K562 (cell line): Measurements from ENCODE around the gene DNASE1L2. TPM values are rescaled to one million over a fixed set of nuclear protein-coding genes. Genes with fewer than 3 reads are reported as not detected.

Experiments used
- ATAC-seq: fragments of 200-7000 bp; cut with Tn5 transposase; 3 replicates; pipeline ENCODE4 v1.9.1; 2020; ENCODE audit warnings: moderate library complexity
- BruUV-seq: library from RNA; stranded (reverse); fragments of 400-500 nt; replicated peaks from 2 replicates; lab custom pipeline; 2021; lab: Mats Ljungman, UMichigan
- CTCF ChIA-PET: fragments of 300-600 bp; formaldehyde crosslinking; extraction: SDS; loops from one replicate; lab custom pipeline; 2021; ENCODE audit warnings: low intra/inter-chr PET ratio; lab: Yijun Ruan, JAX
- POLR2A ChIA-PET: fragments of 300-600, 350-650 bp; sonication (Branson Sonifier 250); formaldehyde crosslinking; extraction: SDS; loops from one replicate; lab custom pipeline; 2021; ENCODE audit warnings: antibody characterized with exemption, inconsistent platforms; lab: Yijun Ruan, JAX
- DNase-seq, 4 experiments: peaks; one replicate each; pipeline versions ENCODE4 v3.0.0 to v3.0.0-alpha.2; 2011 to 2018; ENCODE audit warnings: low spot score in 3 of 4, mixed read lengths in 3 of 4; ENCODE audit errors: extremely low read depth in 1 of 4
- FAIRE-seq: peaks from 2 replicates; lab custom pipeline; 2011; peaks lifted over from hg19 to GRCh38; lab: Jason Lieb, UNC
- H2AFZ ChIP-seq: 2 replicates; pipeline ENCODE4 v1.6.0; 2011; ENCODE audit warnings: low read depth, low read length, control low read depth, inconsistent platforms
- H3K27ac ChIP-seq: fragments of 200-600 bp; 3 replicates; pipeline ENCODE4 v1.8.0; 2011; ENCODE audit warnings: low read depth, mild to moderate bottlenecking, control low read depth, inconsistent platforms, low read length, moderate library complexity, mixed read lengths; ENCODE audit errors: extremely low read depth
- H3K27me3 ChIP-seq, 2 experiments: fragments of 300-600 bp in 1 of 2; 2 replicates in 1 of 2; 3 replicates in 1 of 2; pipeline versions ENCODE4 v1.6.0 to v1.8.0; 2011; ENCODE audit warnings: inconsistent platforms in 2 of 2, low read length in 2 of 2, mild to moderate bottlenecking in 1 of 2, mixed read lengths in 1 of 2, moderate library complexity in 1 of 2; ENCODE audit not compliant: control insufficient read depth in 2 of 2, insufficient read depth in 2 of 2
- H3K36me3 ChIP-seq: fragments of 300-600 bp; 3 replicates; pipeline ENCODE4 v1.8.0; 2011; ENCODE audit warnings: mild to moderate bottlenecking, low read length, inconsistent platforms; ENCODE audit not compliant: control insufficient read depth, insufficient read depth
- H3K4me1 ChIP-seq, 2 experiments: fragments of 200-600 bp in 1 of 2; replicated peaks in 1 of 2; 2 replicates in 1 of 2; 3 replicates in 1 of 2; pipeline versions ENCODE4 v1.5.1 to v1.8.0; 2011; ENCODE audit warnings: inconsistent platforms in 2 of 2, low read length in 2 of 2, mild to moderate bottlenecking in 1 of 2, mixed read lengths in 1 of 2, moderate library complexity in 1 of 2; ENCODE audit not compliant: control insufficient read depth in 2 of 2, insufficient read depth in 2 of 2
- H3K4me2 ChIP-seq: 2 replicates; pipeline ENCODE4 v1.6.1; 2011; ENCODE audit warnings: low read length, control low read depth, inconsistent platforms, mixed read lengths; ENCODE audit not compliant: insufficient read depth
- H3K4me3 ChIP-seq: fragments of 200-600 bp; sonication (generic), shearing (Covaris generic); 2 replicates; pipeline ENCODE4 v1.5.1; 2016; ENCODE audit warnings: control low read depth, inconsistent platforms
- H3K79me2 ChIP-seq: fragments of 200-600 bp; 3 replicates; pipeline ENCODE4 v1.8.0; 2011; ENCODE audit warnings: low read length, inconsistent platforms; ENCODE audit not compliant: control insufficient read depth, insufficient read depth
- H3K9ac ChIP-seq, 2 experiments: 2 replicates each; pipeline versions ENCODE4 v1.6.0 to v1.6.1; 2011; ENCODE audit warnings: low read depth in 2 of 2, low read length in 2 of 2, control low read depth in 1 of 2, inconsistent platforms in 1 of 2, mild to moderate bottlenecking in 1 of 2, mixed read lengths in 1 of 2; ENCODE audit not compliant: insufficient read depth in 1 of 2
- H3K9me1 ChIP-seq: one replicate; pipeline ENCODE4 v1.6.0; 2011; ENCODE audit warnings: inconsistent platforms, mild to moderate bottlenecking, low read length, moderate library complexity; ENCODE audit not compliant: control insufficient read depth, insufficient read depth
- H3K9me3 ChIP-seq: replicated peaks from 2 replicates; pipeline ENCODE4 v1.5.1; 2011; ENCODE audit warnings: low read depth, low read length, inconsistent platforms; ENCODE audit not compliant: control insufficient read depth, insufficient read depth
- H4K20me1 ChIP-seq: replicated peaks from 2 replicates; pipeline ENCODE4 v1.6.1; 2011; ENCODE audit warnings: low read length, inconsistent platforms, mixed read lengths; ENCODE audit not compliant: control insufficient read depth, insufficient read depth
- COPS2 ChIP-seq: fragments of 450-650 bp; conservative IDR thresholded peaks from 2 replicates; pipeline ENCODE4 v1.6.1; 2016; ENCODE audit warnings: mild to moderate bottlenecking, moderate library complexity
- DPF2 ChIP-seq: fragments of 450-650 bp; IDR thresholded peaks from 2 replicates; pipeline ENCODE4 v1.6.1; 2016
- ESRRA ChIP-seq: fragments of 450-650 bp; IDR thresholded peaks from 2 replicates; pipeline ENCODE4 v1.6.1; 2014; ENCODE audit warnings: low read depth, mild to moderate bottlenecking, moderate library complexity, borderline replicate concordance
- MXI1 ChIP-seq: IDR thresholded peaks from 2 replicates; pipeline ENCODE4 v1.6.1; 2011; ENCODE audit warnings: low read depth, mild to moderate bottlenecking, improper control_type of control experiment, low read length
- RAD21 ChIP-seq, 2 experiments: fragments of 250-450 bp in 1 of 2; fragments of 450-650 bp in 1 of 2; sonication (Bioruptor Pico) in 1 of 2; formaldehyde crosslinking in 1 of 2; IDR thresholded peaks in 1 of 2; conservative IDR thresholded peaks in 1 of 2; 2 replicates each; pipeline versions ENCODE4 v1.4.0 to v1.8.0; 2020 to 2022; ENCODE audit warnings: mild to moderate bottlenecking in 2 of 2, moderate library complexity in 1 of 2
- RBM39 ChIP-seq: fragments of 200-400 bp; formaldehyde crosslinking; optimal IDR thresholded peaks from 2 replicates; pipeline ENCODE3; 2018; ENCODE audit warnings: low read depth, low read length
- ZNF134 ChIP-seq: fragments of 250-450 bp; sonication (Bioruptor Pico); conservative IDR thresholded peaks from 2 replicates; pipeline ENCODE4 v1.4.0; 2020
- ZNF717 ChIP-seq: fragments of 250-450 bp; sonication (Bioruptor Pico); IDR thresholded peaks from 2 replicates; pipeline ENCODE4 v1.5.0; 2021
- WGBS: fragments of 100-300 bp; shearing (Covaris generic); methylation state at CpG from one replicate; pipeline ENCODE4 v1.1.6; 2016; ENCODE audit warnings: low coverage, mixed read lengths; ENCODE audit not compliant: insufficient coverage; ENCODE audit errors: missing lambda C conversion rate; 5-methylcytosine and 5-hydroxymethylcytosine counted together
- in situ Hi-C: fragments of 300-500 bp; cut with MboI; formaldehyde crosslinking; loops from 4 replicates; pipeline ENCODE4 v1.15.0; 2018; ENCODE audit warnings: inconsistent platforms, mixed read lengths
- intact Hi-C: fragments of 100-400 bp; cut with micrococcal nuclease; formaldehyde crosslinking; loops from 2 replicates; pipeline ENCODE4 v1.14.2; 2022
- polyA plus RNA-seq, 8 experiments: library from polyadenylated mRNA; depleted of rRNA in 4 of 8; stranded (reverse) in 5 of 8; unstranded in 3 of 8; fragments of >200 nt; fragmentation: Nextera tagmentation in 2 of 8; fragmentation: Illumina TruSeq in 1 of 8; extraction: Ambion mirVana in 2 of 8; extraction: Trizol in 1 of 8; gene quantifications; 2 replicates each; pipeline versions ENCODE4 v1.2.1 to v1.2.3, GENCODE V29; 2011 to 2014; ENCODE audit warnings: inconsistent platforms in 1 of 8, missing spikeins in 1 of 8
- total RNA-seq, 7 experiments: library from RNA; depleted of rRNA in 6 of 7; stranded (reverse); fragments of >200 nt in 6 of 7; fragmentation: Illumina TruSeq in 2 of 7; extraction: Trizol in 2 of 7; gene quantifications; 2 replicates each; pipeline versions ENCODE4 v1.2.1 to v1.2.3, GENCODE V29; 2011 to 2021; ENCODE audit warnings: low replicate concordance in 1 of 7
- TF ChIP-seq, protein P1 (sequence below): fragments of 250-450 bp; sonication (Bioruptor Pico); IDR thresholded peaks from 2 replicates; pipeline ENCODE4 v1.5.1; 2021; ENCODE audit warnings: mild to moderate bottlenecking
- TF ChIP-seq, protein P2 (sequence below): IDR thresholded peaks from 2 replicates; pipeline ENCODE4 v1.6.1; 2012; ENCODE audit warnings: low read depth, low read length, improper control_type of control experiment, borderline replicate concordance
- TF ChIP-seq, protein P3 (sequence below): fragments of 150-350 bp; IDR thresholded peaks from 2 replicates; pipeline ENCODE4 v1.6.1; 2014; ENCODE audit warnings: low read depth, mild to moderate bottlenecking, low read length, borderline replicate concordance
- TF ChIP-seq, protein P4 (sequence below): fragments of 450-650 bp; IDR thresholded peaks from 2 replicates; pipeline ENCODE4 v1.6.1; 2016; ENCODE audit warnings: missing biosample characterization, missing genetic modification characterization

The DNASE1L2 gene
- total and polyA plus RNA-seq, 9 of the 15 experiments (the other 6 are each of a cell fraction or from before 2014, with no cell fraction given): 0.08 to 2.7 (median 1.7) TPM; not detected in 1

DNA sequence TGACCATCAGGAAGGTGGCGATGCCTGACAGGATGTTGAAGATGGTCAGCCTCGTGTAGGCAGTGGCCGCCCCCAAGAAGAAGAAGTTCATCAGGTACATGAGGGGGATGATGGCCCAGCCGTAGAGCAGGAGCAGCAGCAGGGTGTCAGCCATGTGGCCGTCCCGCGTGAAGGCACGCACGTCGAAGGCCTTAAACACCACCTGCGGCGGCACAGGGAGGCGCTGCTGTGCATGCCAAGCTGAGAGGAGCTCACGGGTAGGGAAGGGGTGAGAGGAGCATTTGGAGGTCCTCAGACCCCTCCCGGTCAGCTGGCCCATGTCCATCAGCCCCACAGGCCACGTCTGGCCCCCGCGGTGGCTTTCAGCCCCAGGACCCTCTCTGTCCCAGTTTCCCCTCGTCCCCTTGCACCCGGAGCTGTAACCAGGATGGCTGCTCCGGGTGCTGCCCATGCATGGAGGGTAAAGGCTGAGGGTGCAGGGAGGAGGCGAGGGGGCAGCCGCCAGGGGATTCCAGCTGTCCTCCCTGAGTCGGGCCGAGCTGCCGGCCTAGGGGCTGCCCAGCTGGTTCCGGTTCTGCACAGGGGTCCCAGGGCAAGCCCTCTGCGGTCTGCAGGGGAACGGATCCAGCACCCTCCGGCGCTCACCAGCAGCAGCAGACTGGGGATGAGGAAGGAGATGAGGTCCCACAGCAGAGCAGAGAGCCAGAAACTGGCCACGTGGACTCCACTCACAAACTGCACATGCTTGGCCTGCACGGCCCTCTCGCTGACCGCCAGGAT is 48.7 kb downstream of the DNASE1L2 start (continued):
- TF ChIP-seq COPS2: no peak
- no peak for TF ChIP-seq ZNF134 (CRISPR knock-in tag)
- TF ChIP-seq MXI1: no peak
- TF ChIP-seq ZNF717: no peak

DNA sequence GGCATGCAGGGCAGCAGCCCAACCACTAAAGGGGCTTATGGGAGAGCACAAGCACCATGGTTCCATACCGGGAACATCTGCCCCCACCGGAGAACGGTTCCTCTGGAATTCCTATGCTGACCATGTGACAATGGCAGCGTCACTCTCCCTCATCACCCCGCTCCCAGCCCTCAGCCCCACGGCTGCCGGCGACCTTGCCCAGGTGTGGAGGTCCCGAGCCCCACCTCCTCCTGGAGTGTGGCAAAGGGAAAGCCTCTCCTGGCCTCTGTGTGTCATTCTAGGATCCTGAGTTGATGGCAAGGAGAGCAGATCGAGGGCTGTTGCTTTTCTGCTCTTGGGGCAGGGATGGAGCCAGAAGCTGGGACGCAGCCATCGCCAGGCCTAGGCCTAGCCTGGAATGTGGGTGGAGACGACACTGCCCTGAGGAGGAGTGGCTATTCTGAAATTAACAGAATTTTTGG is 49.5 kb downstream of the DNASE1L2 start:
- intact Hi-C loops (no loop called here), in situ Hi-C loops (no loop called here)
- DNase-seq: no peak
- ChIA-PET POLR2A (no interaction called here), CTCF (no interaction called here)
- no peaks in the 10 kb centered on the region for H3K9me3 ChIP-seq
- peaks cover 0 to 8% of the 10 kb centered on the region in 2 experiments; a peak in 1 of 5 replicates for H3K4me1 ChIP-seq
- H3K79me2 ChIP-seq: no peaks in the 10 kb centered on the region
- peaks cover 54% of the 10 kb centered on the region; the same call in 2 of the 3 replicates for H3K36me3 ChIP-seq
- no peaks in the 10 kb centered on the region for H4K20me1 ChIP-seq
- 80% methylated on average over 13 of the region's 13 CpGs for WGBS
- H3K9ac ChIP-seq: peak overlapping the region in 1 of 2 experiments; percentile 45; a peak in 1 of 4 replicates
- H3K9me1 ChIP-seq: no peaks in the 10 kb centered on the region
- no peak overlapping the region for H3K4me2 ChIP-seq
- H3K4me3 ChIP-seq: no peak overlapping the region
- BruUV-seq: no TSS peak
- H3K27me3 ChIP-seq: no peaks in the 10 kb centered on the region
- ATAC-seq: no peak
- no peak overlapping the region for H2AFZ ChIP-seq
- FAIRE-seq: no peak
- H3K27ac ChIP-seq: no peak overlapping the region
- TF ChIP-seq RBM39 (no peak), RAD21 (CRISPR knock-in tag; conservative IDR thresholded peaks at IDR 0.05 in 1 of 2, IDR thresholded peaks at IDR 0.05 in 1 of 2) (no peak), DPF2 (no peak), ESRRA (no peak)
- TF ChIP-seq, protein P1, sequence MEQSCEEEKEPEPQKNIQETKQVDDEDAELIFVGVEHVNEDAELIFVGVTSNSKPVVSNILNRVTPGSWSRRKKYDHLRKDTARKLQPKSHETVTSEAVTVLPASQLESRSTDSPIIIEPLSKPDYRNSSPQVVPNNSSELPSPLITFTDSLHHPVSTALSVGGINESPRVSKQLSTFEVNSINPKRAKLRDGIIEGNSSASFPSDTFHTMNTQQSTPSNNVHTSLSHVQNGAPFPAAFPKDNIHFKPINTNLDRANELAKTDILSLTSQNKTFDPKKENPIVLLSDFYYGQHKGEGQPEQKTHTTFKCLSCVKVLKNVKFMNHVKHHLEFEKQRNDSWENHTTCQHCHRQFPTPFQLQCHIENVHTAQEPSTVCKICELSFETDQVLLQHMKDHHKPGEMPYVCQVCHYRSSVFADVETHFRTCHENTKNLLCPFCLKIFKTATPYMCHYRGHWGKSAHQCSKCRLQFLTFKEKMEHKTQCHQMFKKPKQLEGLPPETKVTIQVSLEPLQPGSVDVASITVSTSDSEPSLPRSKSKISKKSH (CRISPR knock-in tag): no peak
- TF ChIP-seq, protein P2, sequence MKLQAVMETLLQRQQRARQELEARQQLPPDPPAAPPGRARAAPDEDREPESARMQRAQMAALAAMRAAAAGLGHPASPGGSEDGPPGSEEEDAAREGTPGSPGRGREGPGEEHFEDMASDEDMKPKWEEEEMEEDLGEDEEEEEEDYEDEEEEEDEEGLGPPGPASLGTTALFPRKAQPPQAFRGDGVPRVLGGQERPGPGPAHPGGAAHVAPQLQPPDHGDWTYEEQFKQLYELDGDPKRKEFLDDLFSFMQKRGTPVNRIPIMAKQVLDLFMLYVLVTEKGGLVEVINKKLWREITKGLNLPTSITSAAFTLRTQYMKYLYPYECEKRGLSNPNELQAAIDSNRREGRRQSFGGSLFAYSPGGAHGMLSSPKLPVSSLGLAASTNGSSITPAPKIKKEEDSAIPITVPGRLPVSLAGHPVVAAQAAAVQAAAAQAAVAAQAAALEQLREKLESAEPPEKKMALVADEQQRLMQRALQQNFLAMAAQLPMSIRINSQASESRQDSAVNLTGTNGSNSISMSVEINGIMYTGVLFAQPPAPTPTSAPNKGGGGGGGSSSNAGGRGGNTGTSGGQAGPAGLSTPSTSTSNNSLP: no peak
- TF ChIP-seq, protein P3, sequence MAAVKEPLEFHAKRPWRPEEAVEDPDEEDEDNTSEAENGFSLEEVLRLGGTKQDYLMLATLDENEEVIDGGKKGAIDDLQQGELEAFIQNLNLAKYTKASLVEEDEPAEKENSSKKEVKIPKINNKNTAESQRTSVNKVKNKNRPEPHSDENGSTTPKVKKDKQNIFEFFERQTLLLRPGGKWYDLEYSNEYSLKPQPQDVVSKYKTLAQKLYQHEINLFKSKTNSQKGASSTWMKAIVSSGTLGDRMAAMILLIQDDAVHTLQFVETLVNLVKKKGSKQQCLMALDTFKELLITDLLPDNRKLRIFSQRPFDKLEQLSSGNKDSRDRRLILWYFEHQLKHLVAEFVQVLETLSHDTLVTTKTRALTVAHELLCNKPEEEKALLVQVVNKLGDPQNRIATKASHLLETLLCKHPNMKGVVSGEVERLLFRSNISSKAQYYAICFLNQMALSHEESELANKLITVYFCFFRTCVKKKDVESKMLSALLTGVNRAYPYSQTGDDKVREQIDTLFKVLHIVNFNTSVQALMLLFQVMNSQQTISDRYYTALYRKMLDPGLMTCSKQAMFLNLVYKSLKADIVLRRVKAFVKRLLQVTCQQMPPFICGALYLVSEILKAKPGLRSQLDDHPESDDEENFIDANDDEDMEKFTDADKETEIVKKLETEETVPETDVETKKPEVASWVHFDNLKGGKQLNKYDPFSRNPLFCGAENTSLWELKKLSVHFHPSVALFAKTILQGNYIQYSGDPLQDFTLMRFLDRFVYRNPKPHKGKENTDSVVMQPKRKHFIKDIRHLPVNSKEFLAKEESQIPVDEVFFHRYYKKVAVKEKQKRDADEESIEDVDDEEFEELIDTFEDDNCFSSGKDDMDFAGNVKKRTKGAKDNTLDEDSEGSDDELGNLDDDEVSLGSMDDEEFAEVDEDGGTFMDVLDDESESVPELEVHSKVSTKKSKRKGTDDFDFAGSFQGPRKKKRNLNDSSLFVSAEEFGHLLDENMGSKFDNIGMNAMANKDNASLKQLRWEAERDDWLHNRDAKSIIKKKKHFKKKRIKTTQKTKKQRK: no peak
- TF ChIP-seq, protein P4, sequence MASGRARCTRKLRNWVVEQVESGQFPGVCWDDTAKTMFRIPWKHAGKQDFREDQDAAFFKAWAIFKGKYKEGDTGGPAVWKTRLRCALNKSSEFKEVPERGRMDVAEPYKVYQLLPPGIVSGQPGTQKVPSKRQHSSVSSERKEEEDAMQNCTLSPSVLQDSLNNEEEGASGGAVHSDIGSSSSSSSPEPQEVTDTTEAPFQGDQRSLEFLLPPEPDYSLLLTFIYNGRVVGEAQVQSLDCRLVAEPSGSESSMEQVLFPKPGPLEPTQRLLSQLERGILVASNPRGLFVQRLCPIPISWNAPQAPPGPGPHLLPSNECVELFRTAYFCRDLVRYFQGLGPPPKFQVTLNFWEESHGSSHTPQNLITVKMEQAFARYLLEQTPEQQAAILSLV (tag): no peak
